Loucy (cell line): ENCODE data around the gene RAD51C.

Experiments used
- H2AFZ ChIP-seq: fragments of 200-600 bp; sonication (generic); 2 replicates; pipeline ENCODE4 v1.6.0; 2016; ENCODE audit warnings: antibody characterized with exemption, mild to moderate bottlenecking, low read length, moderate library complexity
- H3F3A ChIP-seq: fragments of 200-600 bp; 2 replicates; pipeline ENCODE4 v1.6.0; 2016; ENCODE audit warnings: antibody characterized with exemption, low read depth, mild to moderate bottlenecking
- H3K27me3 ChIP-seq: fragments of 200-600 bp; sonication (generic); 2 replicates; pipeline ENCODE4 v1.6.1; 2014; ENCODE audit warnings: low read length, mild to moderate bottlenecking; ENCODE audit not compliant: insufficient read depth, poor library complexity, severe bottlenecking
- H3K36me3 ChIP-seq: fragments of 200-600 bp; sonication (generic); 2 replicates; pipeline ENCODE4 v1.6.1; 2016; ENCODE audit warnings: low read length; ENCODE audit not compliant: insufficient read depth
- H3K4me1 ChIP-seq: fragments of 200-600 bp; sonication (generic); 2 replicates; pipeline ENCODE4 v1.5.1; 2014; ENCODE audit warnings: low read length, mild to moderate bottlenecking; ENCODE audit not compliant: insufficient read depth, poor library complexity, severe bottlenecking
- H3K4me2 ChIP-seq: fragments of 200-600 bp; sonication (generic); 2 replicates; pipeline ENCODE4 v1.6.0; 2014; ENCODE audit warnings: antibody characterized with exemption, low read length, low read depth, mild to moderate bottlenecking; ENCODE audit not compliant: poor library complexity, severe bottlenecking
- H3K4me3 ChIP-seq: fragments of 200-600 bp; sonication (generic); 2 replicates; pipeline ENCODE4 v1.5.1; 2014; ENCODE audit warnings: low read length, mild to moderate bottlenecking, mixed read lengths; ENCODE audit not compliant: poor library complexity, severe bottlenecking
- H3K79me2 ChIP-seq: fragments of 200-600 bp; sonication (generic); 2 replicates; pipeline ENCODE4 v1.6.1; 2014; ENCODE audit warnings: low read length; ENCODE audit not compliant: insufficient read depth
- H3K9ac ChIP-seq: fragments of 200-600 bp; sonication (generic); 2 replicates; pipeline ENCODE4 v1.6.0; 2014; ENCODE audit warnings: mild to moderate bottlenecking, low read depth, low read length, moderate library complexity; ENCODE audit not compliant: poor library complexity, severe bottlenecking
- H3K9me2 ChIP-seq: fragments of 200-600 bp; sonication (generic); replicated peaks from 2 replicates; pipeline ENCODE4 v1.6.1; 2016; ENCODE audit warnings: low read depth, low read length, mixed read lengths
- H3K9me3 ChIP-seq: fragments of 200-600 bp; sonication (generic); 2 replicates; pipeline ENCODE4 v1.6.1; 2014; ENCODE audit warnings: mild to moderate bottlenecking, antibody characterized with exemption, low read length, low read depth; ENCODE audit not compliant: insufficient read depth
- H4K20me1 ChIP-seq: fragments of 200-600 bp; sonication (generic); 2 replicates; pipeline ENCODE4 v1.6.0; 2014; ENCODE audit warnings: antibody characterized with exemption, low read length, mild to moderate bottlenecking; ENCODE audit not compliant: insufficient read depth, poor library complexity, severe bottlenecking
- EZH2phosphoT487 ChIP-seq: fragments of 200-600 bp; IDR thresholded peaks from 2 replicates; pipeline ENCODE4 v1.6.1; 2018; ENCODE audit warnings: antibody characterized with exemption, mild to moderate bottlenecking, moderate library complexity, borderline replicate concordance
- TF ChIP-seq, protein P1 (sequence below): fragments of 200-600 bp; sonication (generic); conservative IDR thresholded peaks from 2 replicates; pipeline ENCODE4 v1.5.1; 2014; ENCODE audit warnings: mild to moderate bottlenecking, antibody characterized with exemption, low read length

The RAD51C gene

GRCh38 chr17:58710948-58711552, 18.6 kb downstream of the RAD51C start:
- no peak overlapping the region for H3K9ac ChIP-seq
- no peak overlapping the region for H3K4me3 ChIP-seq
- H2AFZ ChIP-seq = no peak overlapping the region
- no peaks in the 10 kb centered on the region for H3K9me3 ChIP-seq
- H3K79me2 ChIP-seq = no peaks in the 10 kb centered on the region
- no peaks in the 10 kb centered on the region for H3K27me3 ChIP-seq
- H3K36me3 ChIP-seq = peaks cover 3% of the 10 kb centered on the region; the same call in 1 of the 2 replicates
- TF ChIP-seq, protein P1, sequence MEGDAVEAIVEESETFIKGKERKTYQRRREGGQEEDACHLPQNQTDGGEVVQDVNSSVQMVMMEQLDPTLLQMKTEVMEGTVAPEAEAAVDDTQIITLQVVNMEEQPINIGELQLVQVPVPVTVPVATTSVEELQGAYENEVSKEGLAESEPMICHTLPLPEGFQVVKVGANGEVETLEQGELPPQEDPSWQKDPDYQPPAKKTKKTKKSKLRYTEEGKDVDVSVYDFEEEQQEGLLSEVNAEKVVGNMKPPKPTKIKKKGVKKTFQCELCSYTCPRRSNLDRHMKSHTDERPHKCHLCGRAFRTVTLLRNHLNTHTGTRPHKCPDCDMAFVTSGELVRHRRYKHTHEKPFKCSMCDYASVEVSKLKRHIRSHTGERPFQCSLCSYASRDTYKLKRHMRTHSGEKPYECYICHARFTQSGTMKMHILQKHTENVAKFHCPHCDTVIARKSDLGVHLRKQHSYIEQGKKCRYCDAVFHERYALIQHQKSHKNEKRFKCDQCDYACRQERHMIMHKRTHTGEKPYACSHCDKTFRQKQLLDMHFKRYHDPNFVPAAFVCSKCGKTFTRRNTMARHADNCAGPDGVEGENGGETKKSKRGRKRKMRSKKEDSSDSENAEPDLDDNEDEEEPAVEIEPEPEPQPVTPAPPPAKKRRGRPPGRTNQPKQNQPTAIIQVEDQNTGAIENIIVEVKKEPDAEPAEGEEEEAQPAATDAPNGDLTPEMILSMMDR = peak; percentile 92
- TF ChIP-seq EZH2phosphoT487 = no peak
- no peaks in the 10 kb centered on the region for H4K20me1 ChIP-seq
- H3K9me2 ChIP-seq = no peaks in the 10 kb centered on the region
- H3F3A ChIP-seq = no peaks in the 10 kb centered on the region
- H3K4me2 ChIP-seq = no peak overlapping the region
- peaks cover 3% of the 10 kb centered on the region for H3K4me1 ChIP-seq

DNA sequence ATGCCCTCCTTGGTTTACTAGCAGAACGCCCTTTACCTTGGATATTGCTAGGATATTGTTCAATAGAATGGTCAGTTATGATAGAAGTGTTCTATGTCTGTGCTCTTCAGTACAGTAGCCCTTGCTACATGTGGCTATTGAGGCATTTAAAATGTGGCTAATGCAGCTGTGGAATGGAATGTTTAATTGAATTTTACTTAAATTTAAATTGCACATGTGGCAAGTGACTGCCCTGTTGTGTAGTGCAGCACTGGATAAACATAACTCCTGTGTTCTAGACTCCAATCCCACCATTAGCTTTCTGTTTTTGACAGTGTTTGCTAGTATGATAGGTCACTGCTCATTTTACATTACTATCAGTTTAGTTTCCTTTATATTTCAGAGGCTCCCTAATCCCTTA, 29.9 kb downstream of the RAD51C start:
- H3F3A ChIP-seq = no peaks in the 10 kb centered on the region
- H4K20me1 ChIP-seq = no peaks in the 10 kb centered on the region
- no peaks in the 10 kb centered on the region for H3K9me2 ChIP-seq
- H3K4me3 ChIP-seq = no peak overlapping the region
- no peaks in the 10 kb centered on the region for H3K79me2 ChIP-seq
- H3K4me1 ChIP-seq = no peaks in the 10 kb centered on the region
- peaks cover 24% of the 10 kb centered on the region; the same call in 1 of the 2 replicates for H3K36me3 ChIP-seq
- H3K9ac ChIP-seq = no peak overlapping the region
- H3K27me3 ChIP-seq = no peaks in the 10 kb centered on the region
- no peaks in the 10 kb centered on the region for H3K9me3 ChIP-seq
- no peak for TF ChIP-seq EZH2phosphoT487
- TF ChIP-seq, protein P1 = no peak
- H3K4me2 ChIP-seq = no peak overlapping the region
- no peak overlapping the region for H2AFZ ChIP-seq

DNA sequence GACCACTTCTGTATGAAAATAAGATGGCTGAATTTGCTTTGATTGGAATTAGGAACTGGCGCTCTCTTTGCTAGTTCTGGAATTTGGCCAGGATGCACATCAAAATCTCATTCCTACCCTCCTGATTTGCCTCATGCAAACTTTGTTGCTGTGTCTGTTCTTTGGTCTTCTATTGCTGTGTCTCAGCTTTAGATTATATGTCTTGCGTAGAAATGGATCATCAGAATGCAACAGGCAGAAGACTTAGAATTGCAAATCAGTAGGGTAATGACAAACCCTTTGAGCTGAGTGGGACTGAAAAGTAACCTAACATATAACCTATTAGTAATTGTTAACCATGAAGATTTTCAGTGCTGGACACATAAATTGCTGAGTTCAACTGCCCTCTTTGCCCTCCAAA, 30.3 kb downstream of the RAD51C start:
- Histone ChIP-seq H3K4me3 (no peak overlapping the region), H3K79me2 (no peaks in the 10 kb centered on the region), H2AFZ (no peak overlapping the region), H3K27me3 (no peaks in the 10 kb centered on the region), H3K9me3 (no peaks in the 10 kb centered on the region), H3K9me2 (no peaks in the 10 kb centered on the region), H3K9ac (no peak overlapping the region), H3F3A (no peaks in the 10 kb centered on the region), H4K20me1 (no peaks in the 10 kb centered on the region), H3K4me1 (no peaks in the 10 kb centered on the region), H3K36me3 (peaks cover 24% of the 10 kb centered on the region; the same call in 1 of the 2 replicates), H3K4me2 (no peak overlapping the region)
- TF ChIP-seq, protein P1 = no peak
- TF ChIP-seq EZH2phosphoT487 = no peak
